Measurements from ENCODE around the gene RPL26. TPM values are rescaled to one million over a fixed set of nuclear protein-coding genes. Genes with fewer than 3 reads are reported as not detected.
"Not testable (repeated sequence)": the region's sequence is repeated elsewhere in the genome, so short reads cannot be mapped to it uniquely, and the experiment has no call there.

Gene RPL26
- total RNA-seq, 1 experiment from 2014 or later: 2,438 TPM

- no peak for DNase-seq (ENCODE audit: low read depth)
Observed at GRCh38 chr17:8368193-8368592, 14.8 kb downstream of the RPL26 start.

GRCh38 chr17:8366231-8366630 is 16.8 kb downstream of the RPL26 start:
- peak; percentile 29 for DNase-seq (ENCODE audit: low read depth)

- peak; percentile 67 for DNase-seq (ENCODE audit: low read depth)
Observed at GRCh38 chr17:8365143-8365542, 17.9 kb downstream of the RPL26 start.

GRCh38 chr17:8362651-8363332 is 20.2 kb downstream of the RPL26 start:
- DNase-seq (ENCODE audit: low read depth): no peak

GRCh38 chr17:8360751-8361150 is 22.2 kb downstream of the RPL26 start:
- DNase-seq (ENCODE audit: low read depth): no peak

- DNase-seq (ENCODE audit: low read depth): no peak
Observed at GRCh38 chr17:8360260-8360659, 22.7 kb downstream of the RPL26 start.

GRCh38 chr17:8359769-8360168 is 23.2 kb downstream of the RPL26 start:
- DNase-seq (ENCODE audit: low read depth): peak; percentile 83

- no peak for DNase-seq (ENCODE audit: low read depth)
Observed at GRCh38 chr17:8357910-8358309, 25.1 kb downstream of the RPL26 start.

GRCh38 chr17:8354236-8354635 is 28.8 kb downstream of the RPL26 start:
- no peak for DNase-seq (ENCODE audit: low read depth)

- DNase-seq (ENCODE audit: low read depth): no peak
Observed at GRCh38 chr17:8353736-8354135, 29.3 kb downstream of the RPL26 start.

- no peak for DNase-seq (ENCODE audit: low read depth)
Observed at GRCh38 chr17:8350339-8350738, 32.7 kb downstream of the RPL26 start.

- DNase-seq (ENCODE audit: low read depth): not testable (repeated sequence)
Observed at GRCh38 chr17:8347001-8347400, 36.0 kb downstream of the RPL26 start.

GRCh38 chr17:8345951-8346665 is 36.9 kb downstream of the RPL26 start:
- DNase-seq (ENCODE audit: low read depth): no peak

GRCh38 chr17:8345052-8345690 is 37.8 kb downstream of the RPL26 start:
- no peak for DNase-seq (ENCODE audit: low read depth)

GRCh38 chr17:8341456-8341855 is 41.5 kb downstream of the RPL26 start:
- DNase-seq (ENCODE audit: low read depth): no peak

- no peak for DNase-seq (ENCODE audit: low read depth)
Observed at GRCh38 chr17:8339540-8339939, 43.5 kb downstream of the RPL26 start, which contains the start of gene ODF4. Gene ODF4, plus strand, starts transcription at chr17:8339840. Its CDS starts 212 bp downstream, at chr17:8340052.

GRCh38 chr17:8338753-8339140 is 44.2 kb downstream of the RPL26 start:
- DNase-seq (ENCODE audit: low read depth): no peak

GRCh38 chr17:8337802-8338752 is 44.9 kb downstream of the RPL26 start:
- no peak for DNase-seq (ENCODE audit: low read depth)

- DNase-seq (ENCODE audit: low read depth): no peak
Observed at GRCh38 chr17:8333281-8333680, 49.7 kb downstream of the RPL26 start.

- DNase-seq (ENCODE audit: low read depth): no peak
Observed at GRCh38 chr17:8332688-8333087, 50.3 kb downstream of the RPL26 start.

GRCh38 chr17:8332128-8332527 is 50.9 kb downstream of the RPL26 start:
- no peak for DNase-seq (ENCODE audit: low read depth)
